Omental fat pad (tissue), 4 donors: Measurements from ENCODE around the gene NR2F1-AS1. TPM values are rescaled to one million over a fixed set of nuclear protein-coding genes. Genes with fewer than 3 reads are reported as not detected.
A peak's percentile ranks its signal among the peaks of the same experiment; 100 is the strongest.

Source experiments
- ATAC-seq: fragments of 150-250 bp; one replicate; pipeline ENCODE4 v1.9.1; 2016; ENCODE audit warnings: mild to moderate bottlenecking, moderate library complexity; ENCODE audit not compliant: low FRiP score
- DNase-seq: peaks from one replicate; pipeline ENCODE4 v3.0.0-alpha.2; 2019; ENCODE audit warnings: low spot score
- total RNA-seq, 4 donors: library from RNA; depleted of rRNA; stranded (reverse); fragments of >200 nt; gene quantifications; one replicate each; pipeline ENCODE4 v1.1.0, GENCODE V29; 2016
- TF ChIP-seq, protein P1 (sequence below), 3 donors: fragments of 450-650 bp; IDR thresholded peaks; one replicate each; pipeline ENCODE4 v1.5.1; 2016 to 2017; ENCODE audit warnings: antibody characterized with exemption in 3 of 3, mild to moderate bottlenecking in 3 of 3, moderate library complexity in 2 of 3

The NR2F1-AS1 gene
- total RNA-seq, 4 donors from 2014 or later = 17.3 to 31.0 (median 22.9) TPM

DNA sequence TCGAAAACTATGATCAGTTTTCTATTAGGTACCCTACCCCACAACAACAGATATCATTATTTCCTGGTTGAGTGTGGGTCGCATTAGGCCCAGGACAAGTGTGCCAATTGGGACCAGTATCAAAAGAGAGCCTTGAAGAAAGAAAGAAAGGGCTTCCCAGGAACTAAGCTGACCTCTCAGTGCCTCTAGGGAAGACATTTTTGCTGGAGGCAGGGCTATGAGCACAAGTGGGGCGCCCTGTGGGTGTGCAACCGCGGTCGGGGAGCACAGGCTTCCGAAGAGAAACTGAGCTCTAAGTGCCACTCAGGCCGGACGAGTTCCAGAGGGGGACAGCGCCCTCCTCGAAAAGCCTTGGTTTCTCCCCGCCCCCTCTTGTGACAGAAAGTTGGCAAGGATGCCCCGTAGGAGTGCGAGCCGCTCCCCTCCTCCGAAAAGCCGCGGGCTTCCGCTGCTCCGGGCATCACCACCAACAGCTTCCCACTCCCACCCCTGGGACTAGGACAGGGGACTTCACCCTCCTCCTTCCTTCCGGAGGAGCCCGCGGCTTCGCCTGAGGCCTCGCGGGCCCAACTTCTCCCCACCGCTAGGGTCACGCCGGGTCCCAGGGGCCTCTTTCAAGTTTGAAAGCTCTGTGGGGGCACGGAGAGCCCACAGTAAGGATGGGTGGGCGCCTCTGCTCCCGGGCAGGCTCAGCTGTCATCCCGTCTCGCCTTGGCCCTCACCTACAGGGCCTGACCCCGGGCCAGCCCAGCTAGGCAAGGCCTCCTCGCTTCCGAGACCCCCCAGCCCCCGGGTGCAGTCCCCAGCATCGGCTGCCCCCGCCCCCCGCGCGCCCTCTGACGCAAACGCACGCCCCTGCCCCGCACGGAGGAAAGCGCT lies 2.0 kb downstream of the NR2F1-AS1 start:
- DNase-seq = no peak
- ATAC-seq = peak; percentile 4

DNA sequence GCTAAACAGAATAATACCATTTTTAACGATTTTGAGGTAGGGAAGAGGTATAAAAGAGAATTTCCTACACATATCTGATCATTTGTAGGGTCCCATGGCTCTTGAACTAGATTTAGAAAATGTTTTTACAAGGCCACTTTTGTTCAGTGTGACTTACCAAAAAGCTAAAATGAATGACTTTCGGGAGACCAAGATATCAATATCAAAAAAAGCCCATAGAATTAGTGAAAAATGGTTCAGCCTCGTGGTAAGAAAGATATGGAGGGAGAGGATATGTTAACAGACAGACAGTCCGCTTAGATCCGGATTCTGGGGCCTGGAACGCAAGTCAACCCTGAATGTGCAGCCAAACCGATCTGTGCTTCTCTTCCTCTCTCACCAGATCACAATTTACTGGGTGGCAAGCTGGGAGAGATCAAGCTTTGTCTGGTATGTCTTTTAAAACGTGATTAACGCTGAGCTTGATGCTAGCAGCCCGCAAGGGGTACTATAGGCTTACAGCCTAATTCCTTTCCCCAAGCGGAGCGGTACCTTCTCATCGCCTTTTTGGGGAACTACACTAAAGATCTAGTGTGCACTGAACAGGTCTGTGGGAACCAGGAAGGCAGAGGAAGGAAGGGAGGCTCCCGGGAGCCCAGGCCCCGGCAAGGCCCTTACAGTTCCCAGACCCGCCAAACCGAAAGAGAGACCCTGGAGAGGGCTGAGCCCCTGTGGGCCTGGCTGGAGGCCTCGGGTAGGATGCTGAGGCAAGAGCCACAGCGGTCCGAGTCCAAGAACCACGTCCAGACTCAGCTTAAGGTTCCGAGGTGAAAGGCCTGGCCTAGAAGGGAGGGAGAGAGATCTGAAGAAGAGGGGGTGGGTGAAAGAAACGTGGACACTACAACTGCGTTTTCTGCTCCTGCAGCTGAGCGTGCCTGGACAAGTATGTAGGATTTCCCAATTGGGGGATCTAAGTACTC lies 2.9 kb downstream of the NR2F1-AS1 start:
- TF ChIP-seq, protein P1, sequence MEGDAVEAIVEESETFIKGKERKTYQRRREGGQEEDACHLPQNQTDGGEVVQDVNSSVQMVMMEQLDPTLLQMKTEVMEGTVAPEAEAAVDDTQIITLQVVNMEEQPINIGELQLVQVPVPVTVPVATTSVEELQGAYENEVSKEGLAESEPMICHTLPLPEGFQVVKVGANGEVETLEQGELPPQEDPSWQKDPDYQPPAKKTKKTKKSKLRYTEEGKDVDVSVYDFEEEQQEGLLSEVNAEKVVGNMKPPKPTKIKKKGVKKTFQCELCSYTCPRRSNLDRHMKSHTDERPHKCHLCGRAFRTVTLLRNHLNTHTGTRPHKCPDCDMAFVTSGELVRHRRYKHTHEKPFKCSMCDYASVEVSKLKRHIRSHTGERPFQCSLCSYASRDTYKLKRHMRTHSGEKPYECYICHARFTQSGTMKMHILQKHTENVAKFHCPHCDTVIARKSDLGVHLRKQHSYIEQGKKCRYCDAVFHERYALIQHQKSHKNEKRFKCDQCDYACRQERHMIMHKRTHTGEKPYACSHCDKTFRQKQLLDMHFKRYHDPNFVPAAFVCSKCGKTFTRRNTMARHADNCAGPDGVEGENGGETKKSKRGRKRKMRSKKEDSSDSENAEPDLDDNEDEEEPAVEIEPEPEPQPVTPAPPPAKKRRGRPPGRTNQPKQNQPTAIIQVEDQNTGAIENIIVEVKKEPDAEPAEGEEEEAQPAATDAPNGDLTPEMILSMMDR (IDR thresholded peaks at IDR 0.05) = no peak
- no peak for ATAC-seq
- DNase-seq = no peak

More for the DNA sequence above, 2.0 kb downstream of the NR2F1-AS1 start:
- TF ChIP-seq, protein P1 (IDR thresholded peaks at IDR 0.05) = no peak

DNA sequence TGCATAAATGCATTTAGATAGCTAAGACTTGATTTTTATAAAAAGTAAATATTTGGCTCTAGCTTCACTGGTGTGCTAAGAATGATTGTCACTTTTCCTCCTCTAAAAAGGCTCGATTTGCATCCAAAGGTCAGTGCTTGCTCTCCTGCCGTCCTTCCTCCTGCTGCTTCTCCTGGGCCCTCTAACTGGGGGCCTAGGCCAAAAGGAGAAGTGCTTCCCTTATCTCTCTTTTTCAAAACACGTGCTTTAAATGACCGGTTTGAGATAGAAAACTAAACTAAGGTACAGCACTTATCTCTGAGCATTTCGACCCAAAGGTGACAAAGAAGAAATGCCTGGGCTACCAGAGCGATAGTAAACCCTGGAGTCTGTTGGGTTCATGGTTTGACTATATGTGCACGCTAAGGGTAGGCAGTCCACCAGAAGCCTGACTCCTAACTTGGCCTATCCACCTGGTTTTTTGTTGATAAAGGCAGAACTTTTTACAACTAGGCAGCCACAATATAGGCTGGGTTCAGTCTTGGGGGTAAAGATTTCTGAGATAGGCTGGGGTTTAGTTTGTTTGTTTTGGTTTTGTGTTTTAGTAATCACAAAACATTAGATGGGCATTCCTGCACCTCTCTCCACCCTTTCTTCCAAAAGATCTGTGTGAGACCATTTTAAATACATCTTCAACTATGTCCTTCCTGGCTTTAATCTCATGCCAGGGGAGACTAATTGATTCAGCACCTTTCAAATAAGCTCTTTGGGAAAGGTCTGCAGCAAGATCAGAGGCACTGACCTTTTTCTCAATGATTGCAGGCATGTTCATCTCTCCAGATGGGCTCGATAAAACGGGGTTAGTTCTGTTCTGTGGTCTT lies 3.8 kb downstream of the NR2F1-AS1 start:
- ATAC-seq (no peak), DNase-seq (no peak)
- TF ChIP-seq, protein P1 (IDR thresholded peaks at IDR 0.05) = no peak

DNA sequence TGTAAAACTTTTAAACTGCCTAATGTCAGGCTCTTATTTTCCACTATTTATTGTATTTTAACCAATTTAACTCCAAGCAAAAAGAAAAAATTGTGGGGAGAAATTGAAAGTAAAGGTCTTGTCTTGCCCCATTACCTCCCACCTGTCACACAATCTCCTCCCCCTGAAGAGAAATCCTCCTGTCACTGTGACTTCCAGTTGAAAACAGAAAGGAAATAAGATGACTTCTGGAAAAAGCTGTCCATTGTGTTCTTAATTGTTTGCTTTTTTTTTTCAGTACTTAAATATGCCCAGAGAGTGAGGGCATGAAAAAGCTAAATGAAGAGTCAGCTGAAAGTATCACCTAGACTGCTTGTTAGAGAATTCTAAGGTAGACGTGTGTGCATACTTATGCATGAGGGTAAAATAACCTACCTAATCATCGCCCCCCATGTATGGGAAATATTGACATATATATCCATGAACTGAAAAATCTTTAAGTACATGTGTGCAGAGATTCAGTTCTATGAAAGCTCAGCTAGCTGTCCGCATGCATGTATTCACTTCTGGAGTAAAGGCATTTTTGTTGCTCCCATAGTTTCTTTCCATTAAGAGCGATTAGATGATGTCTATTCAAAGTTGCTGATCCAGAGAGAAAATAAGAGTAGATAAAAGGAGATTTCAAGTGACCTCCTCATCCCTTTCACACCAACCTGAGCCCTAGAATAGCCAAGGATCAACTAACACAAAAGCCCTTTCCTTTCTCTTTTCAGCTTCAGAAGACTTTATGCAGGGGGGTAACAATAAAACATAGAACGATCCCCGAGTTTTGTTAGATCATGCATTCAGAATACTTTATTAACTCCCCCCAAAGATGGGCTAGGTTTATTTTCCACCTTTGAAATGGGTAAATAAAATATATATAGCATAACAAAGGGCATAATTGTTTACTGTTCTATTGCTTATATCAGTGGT lies 5.3 kb downstream of the NR2F1-AS1 start:
- ATAC-seq (no peak), DNase-seq (no peak)
- TF ChIP-seq, protein P1 (IDR thresholded peaks at IDR 0.05) = no peak

DNA sequence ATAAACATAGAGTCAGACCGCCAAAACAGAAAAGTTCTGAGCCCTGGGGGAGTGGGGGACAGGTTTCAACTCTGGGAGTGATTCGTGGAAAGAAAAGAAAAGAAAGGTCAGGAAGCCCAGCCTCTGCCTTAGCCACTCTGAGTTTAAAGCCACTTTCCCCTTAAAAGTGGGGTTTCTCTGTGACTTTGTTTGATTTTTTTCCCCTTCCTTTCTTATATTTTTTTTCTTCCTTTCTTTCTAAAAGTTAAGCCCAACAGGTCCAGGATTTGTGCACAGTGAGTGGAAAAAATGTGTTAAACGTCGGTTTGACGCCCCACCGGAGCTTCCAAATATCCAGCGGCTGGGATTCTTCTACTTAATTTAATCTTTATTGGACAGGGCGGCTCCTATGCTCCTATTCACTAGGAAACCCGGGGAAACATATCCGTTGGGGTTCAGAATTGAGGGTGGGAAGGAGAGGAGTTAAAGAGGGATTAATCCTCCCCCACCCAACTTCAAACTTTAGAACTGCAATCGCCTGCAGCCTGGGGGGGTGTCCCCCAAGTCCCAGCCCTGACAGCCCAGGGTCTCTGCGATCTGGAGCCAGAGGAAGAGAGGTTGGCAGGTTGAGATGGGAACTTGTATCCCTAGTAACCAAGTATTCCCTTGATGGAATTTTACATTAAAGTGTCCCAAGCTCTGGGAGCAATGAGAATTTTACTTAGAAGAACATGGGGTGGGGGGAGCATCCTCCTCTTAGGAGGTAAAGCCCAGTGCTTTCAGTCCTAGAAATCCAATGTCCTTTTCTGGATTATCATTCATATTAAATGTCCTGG lies 6.3 kb downstream of the NR2F1-AS1 start:
- TF ChIP-seq, protein P1 (IDR thresholded peaks at IDR 0.05) = no peak
- DNase-seq = no peak
- no peak for ATAC-seq
